Measurements from ENCODE around the gene MARVELD1. TPM values are rescaled to one million over a fixed set of nuclear protein-coding genes. Genes with fewer than 3 reads are reported as not detected.

The MARVELD1 gene
- total and polyA plus RNA-seq, 12 donors: 4.2 to 23.5 (median 10.0) TPM

DNA sequence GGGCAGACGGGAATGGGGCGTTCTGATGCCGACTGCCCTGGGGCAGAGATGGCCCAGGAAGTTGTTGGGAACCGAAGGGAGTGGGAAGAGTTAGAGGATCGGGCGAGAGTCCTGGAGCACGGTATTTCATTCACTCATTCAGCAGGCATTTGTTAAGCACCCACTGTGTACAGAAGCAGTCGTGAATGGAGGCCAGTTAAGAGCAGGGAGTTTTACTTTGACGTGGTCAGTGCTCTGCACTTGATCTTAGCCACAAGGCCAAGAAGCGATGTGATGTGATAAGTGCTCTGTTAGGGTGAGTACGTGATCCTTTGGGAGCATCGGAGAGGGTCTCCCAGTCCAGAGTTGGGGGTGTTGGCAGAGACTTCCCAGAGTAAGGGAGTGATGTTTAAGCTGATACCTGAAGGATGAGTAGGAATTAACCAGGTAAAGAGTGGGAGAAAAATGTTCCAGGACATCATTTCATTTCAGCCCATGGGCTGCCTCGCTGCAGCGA is 24.3 kb downstream of the MARVELD1 start:
- Histone ChIP-seq H3K9me3 (replicated peaks in 1 of 3) (no peaks in the 10 kb centered on the region), H3K4me1 (replicated peaks in 1 of 2) (peaks cover 8 to 24% of the 10 kb centered on the region in 2 donors), H3K27me3 (no peaks in the 10 kb centered on the region), H3K4me3 (peak overlapping the region in 3 of 4 donors; percentile 56 to 95 (median 92)), H3K36me3 (replicated peaks in 1 of 2) (peaks cover 0 to 10% of the 10 kb centered on the region in 2 donors), H3K27ac (peak overlapping the region in 3 of 5 donors; percentile 80 to 98 (median 92))
- WGBS, 4 donors: 23 to 29% (median 27%) methylated on average over 14 of the region's 14 CpGs
- TF ChIP-seq CTCF (IDR thresholded peaks at IDR 0.05): no peak
- TF ChIP-seq POLR2A (IDR thresholded peaks at IDR 0.05): no peak
- intact Hi-C loops (cut with DNase I): loop anchor here in 1 of 2 donors (10.0 kb wide), 1 partner anchor 163 kb away; the partner anchor contains the start of gene ANKRD2
- DNase-seq: no peak

GRCh38 chr10:97738616-97739015 is 25.1 kb downstream of the MARVELD1 start:
- no peak overlapping the region for H3K27ac ChIP-seq
- peak overlapping the region in 1 of 4 donors; percentile 92 for H3K4me3 ChIP-seq
- intact Hi-C loops (cut with DNase I): loop anchor here in 1 of 2 donors (10.0 kb wide), 1 partner anchor 164 kb away; the partner anchor contains the start of gene ANKRD2
- H3K27me3 ChIP-seq: no peaks in the 10 kb centered on the region
- DNase-seq: no peak
- no peaks in the 10 kb centered on the region for H3K9me3 ChIP-seq (replicated peaks in 1 of 3)
- 91 to 100% (median 92%) methylated on average over 3 to 4 of the region's 4 CpGs for WGBS, 4 donors
- H3K36me3 ChIP-seq (replicated peaks in 1 of 2): peaks cover 0 to 18% of the 10 kb centered on the region in 2 donors
- TF ChIP-seq POLR2A (IDR thresholded peaks at IDR 0.05) (no peak), CTCF (IDR thresholded peaks at IDR 0.05) (no peak)
- H3K4me1 ChIP-seq (replicated peaks in 1 of 2): peaks cover 16 to 32% of the 10 kb centered on the region in 2 donors

DNA sequence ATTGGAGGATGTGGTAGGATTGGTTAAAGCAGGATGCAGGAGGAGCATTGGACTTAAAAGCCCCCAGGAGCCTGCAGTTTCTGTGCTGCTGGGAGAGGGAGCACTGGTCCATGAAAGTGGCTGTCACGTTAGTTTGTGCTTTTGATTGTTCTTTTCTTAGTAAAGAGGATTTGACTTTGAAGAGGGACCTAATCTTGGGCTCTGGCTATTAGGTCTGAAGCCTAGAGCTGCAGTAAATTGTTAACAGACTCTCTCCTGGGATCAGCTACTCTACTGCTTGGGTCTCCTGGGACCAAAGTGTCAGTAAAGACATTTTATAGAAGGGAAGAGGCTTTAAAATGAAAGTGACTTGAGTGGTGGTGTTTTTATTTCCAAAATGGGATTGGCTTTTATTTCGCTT is 27.1 kb downstream of the MARVELD1 start:
- Histone ChIP-seq H3K9me3 (replicated peaks in 1 of 3) (no peaks in the 10 kb centered on the region), H3K36me3 (replicated peaks in 1 of 2) (peaks cover 0 to 32% of the 10 kb centered on the region in 2 donors), H3K27ac (no peak overlapping the region), H3K4me1 (replicated peaks in 1 of 2) (peaks cover 22 to 36% of the 10 kb centered on the region in 2 donors), H3K4me3 (no peak overlapping the region), H3K27me3 (no peaks in the 10 kb centered on the region)
- TF ChIP-seq POLR2A (IDR thresholded peaks at IDR 0.05) (no peak), CTCF (IDR thresholded peaks at IDR 0.05) (no peak)
- intact Hi-C loops (cut with DNase I): no loop called here
- WGBS, 4 donors: 89 to 94% (median 92%) methylated on average over 2 of the region's 2 CpGs
- DNase-seq: no peak

- Histone ChIP-seq H3K9me3 (replicated peaks in 1 of 3) (no peaks in the 10 kb centered on the region), H3K4me3 (no peak overlapping the region), H3K36me3 (replicated peaks in 1 of 2) (peaks cover 0 to 53% of the 10 kb centered on the region in 2 donors), H3K27ac (peak overlapping the region in 4 of 5 donors; percentile 71 to 77 (median 72)), H3K4me1 (replicated peaks in 1 of 2) (peaks cover 16 to 34% of the 10 kb centered on the region in 2 donors), H3K27me3 (no peaks in the 10 kb centered on the region)
- DNase-seq: peak in 4 of 7 donors; percentile 37 to 62 (median 46)
- WGBS, 4 donors: 42 to 50% (median 43%) methylated on average over 9 to 10 of the region's 10 CpGs
- intact Hi-C loops (cut with DNase I): no loop called here
- TF ChIP-seq POLR2A (IDR thresholded peaks at IDR 0.05): peak in 1 of 2 donors; percentile 47
- TF ChIP-seq CTCF (IDR thresholded peaks at IDR 0.05): peak in 2 of 6 experiments; percentile 24 to 25
Measured at GRCh38 chr10:97743169-97743943, 29.8 kb downstream of the MARVELD1 start.
